IMR-90 (cell line): Measurements from ENCODE around the gene TTC21A. TPM values are rescaled to one million over a fixed set of nuclear protein-coding genes. Genes with fewer than 3 reads are reported as not detected.

Source experiments
- ATAC-seq: fragments of 200-7000 bp; cut with Tn5 transposase; 2 replicates; pipeline ENCODE4 v1.9.1; 2020; ENCODE audit warnings: low read depth, mild to moderate bottlenecking, moderate library complexity
- BruUV-seq: library from RNA; stranded (reverse); fragments of 400-500 nt; replicated peaks from 2 replicates; lab custom pipeline; 2021; lab: Mats Ljungman, UMichigan
- CTCF ChIA-PET: fragments of 300-600 bp; formaldehyde crosslinking; extraction: SDS; loops from one replicate; lab custom pipeline; 2021; ENCODE audit warnings: antibody characterized with exemption; lab: Yijun Ruan, JAX
- POLR2A ChIA-PET: fragments of 300-600 bp; sonication (Branson Sonifier 250); formaldehyde crosslinking; loops from one replicate; lab custom pipeline; 2022; ENCODE audit warnings: antibody characterized with exemption; ENCODE audit not compliant: unreplicated experiment; lab: Charles Lee
- DNase-seq: peaks from one replicate; pipeline ENCODE4 v3.0.0; 2013
- H2AFZ ChIP-seq: replicated peaks from 2 replicates; pipeline ENCODE3; 2013; ENCODE audit warnings: low read length, mild to moderate bottlenecking; ENCODE audit not compliant: poor library complexity
- H2AK5ac ChIP-seq: 2 replicates; pipeline ENCODE4 v1.6.1; 2013; ENCODE audit warnings: low read depth, low read length, inconsistent platforms
- H2AK9ac ChIP-seq: replicated peaks from 2 replicates; pipeline ENCODE3; 2013; ENCODE audit warnings: mild to moderate bottlenecking, low read depth, low read length, moderate library complexity; ENCODE audit not compliant: poor library complexity
- H2BK120ac ChIP-seq: 2 replicates; pipeline ENCODE4 v1.6.1; 2013; ENCODE audit warnings: low read depth, low read length, inconsistent platforms
- H2BK15ac ChIP-seq: 3 replicates; pipeline ENCODE4 v1.6.1; 2013; ENCODE audit warnings: low read depth, low read length, inconsistent platforms
- H2BK20ac ChIP-seq: 2 replicates; pipeline ENCODE4 v1.6.1; 2013; ENCODE audit warnings: low read depth, mild to moderate bottlenecking, inconsistent platforms, low read length, moderate library complexity
- H2BK5ac ChIP-seq: 2 replicates; pipeline ENCODE4 v1.6.1; 2013; ENCODE audit warnings: mild to moderate bottlenecking, low read depth, low read length, inconsistent platforms; ENCODE audit not compliant: poor library complexity, severe bottlenecking
- H3K14ac ChIP-seq: replicated peaks from 2 replicates; pipeline ENCODE4 v1.6.1; 2013; ENCODE audit warnings: low read depth, low read length, inconsistent platforms
- H3K18ac ChIP-seq: 2 replicates; pipeline ENCODE4 v1.6.1; 2013; ENCODE audit warnings: low read depth, low read length, control low read depth
- H3K23ac ChIP-seq: 2 replicates; pipeline ENCODE4 v1.6.1; 2013; ENCODE audit warnings: low read depth, low read length, inconsistent platforms
- H3K27ac ChIP-seq: 2 replicates; pipeline ENCODE4 v1.5.1; 2013; ENCODE audit warnings: mild to moderate bottlenecking, control low read depth, low read length; ENCODE audit not compliant: insufficient read depth
- H3K27me3 ChIP-seq: 2 replicates; pipeline ENCODE4 v1.6.1; 2013; ENCODE audit warnings: low read length; ENCODE audit not compliant: control insufficient read depth, insufficient read depth
- H3K36me3 ChIP-seq: 2 replicates; pipeline ENCODE4 v1.6.1; 2013; ENCODE audit warnings: low read length, mixed read lengths; ENCODE audit not compliant: control insufficient read depth, insufficient read depth
- H3K4ac ChIP-seq: 2 replicates; pipeline ENCODE4 v1.6.1; 2013; ENCODE audit warnings: low read depth, low read length, inconsistent platforms
- H3K4me1 ChIP-seq: 2 replicates; pipeline ENCODE4 v1.6.1; 2013; ENCODE audit warnings: low read length, mixed read lengths; ENCODE audit not compliant: control insufficient read depth, insufficient read depth
- H3K4me2 ChIP-seq: 2 replicates; pipeline ENCODE4 v1.6.1; 2013; ENCODE audit warnings: low read depth, mild to moderate bottlenecking, control low read depth, low read length, moderate library complexity
- H3K4me3 ChIP-seq: 2 replicates; pipeline ENCODE4 v1.5.1; 2013; ENCODE audit warnings: low read depth, mild to moderate bottlenecking, control low read depth, low read length, moderate library complexity; ENCODE audit not compliant: insufficient read depth
- H3K56ac ChIP-seq: 2 replicates; pipeline ENCODE4 v1.6.1; 2013; ENCODE audit warnings: low read length, inconsistent platforms; ENCODE audit not compliant: insufficient read depth; ENCODE audit errors: extremely low read depth
- H3K79me1 ChIP-seq, 2 experiments: 2 replicates each; pipeline ENCODE4 v1.6.1; 2013; ENCODE audit warnings: low read length in 2 of 2, inconsistent platforms in 1 of 2, low read depth in 1 of 2
- H3K9ac ChIP-seq: 2 replicates; pipeline ENCODE4 v1.6.1; 2013; ENCODE audit warnings: low read depth, low read length, control low read depth
- H3K9me1 ChIP-seq: 2 replicates; pipeline ENCODE4 v1.6.1; 2013; ENCODE audit warnings: low read length, inconsistent platforms; ENCODE audit not compliant: insufficient read depth
- H3K9me3 ChIP-seq: 2 replicates; pipeline ENCODE4 v1.6.1; 2013; ENCODE audit warnings: low read length; ENCODE audit not compliant: control insufficient read depth, insufficient read depth
- H4K20me1 ChIP-seq: 2 replicates; pipeline ENCODE4 v1.6.1; 2013; ENCODE audit warnings: low read length, inconsistent platforms; ENCODE audit not compliant: insufficient read depth
- H4K5ac ChIP-seq: 2 replicates; pipeline ENCODE4 v1.6.1; 2013; ENCODE audit warnings: mild to moderate bottlenecking, low read depth, low read length, control low read depth
- H4K8ac ChIP-seq, 2 experiments: 2 replicates each; pipeline ENCODE4 v1.6.1; 2013; ENCODE audit warnings: low read depth in 2 of 2, low read length in 2 of 2, control low read depth in 1 of 2, inconsistent platforms in 1 of 2
- H4K91ac ChIP-seq: 2 replicates; pipeline ENCODE4 v1.6.1; 2013; ENCODE audit warnings: low read depth, low read length, inconsistent platforms; ENCODE audit not compliant: insufficient read depth
- CEBPB ChIP-seq: IDR thresholded peaks from 2 replicates; pipeline ENCODE4 v1.6.1; 2012; ENCODE audit warnings: low read depth, low read length, improper control_type of control experiment
- CTCF ChIP-seq: conservative IDR thresholded peaks from 2 replicates; pipeline ENCODE4 v1.5.1; 2012; ENCODE audit warnings: mild to moderate bottlenecking, low read depth, low read length, improper control_type of control experiment
- POLR2A ChIP-seq: IDR thresholded peaks from 2 replicates; pipeline ENCODE4 v1.6.1; 2012; ENCODE audit warnings: mild to moderate bottlenecking, low read depth, low read length
- WGBS, 2 experiments: methylation state at CpG; one replicate each; pipeline versions ENCODE4 v1.1.5 to v1.1.7; 2013; ENCODE audit warnings: missing lambda C conversion rate in 2 of 2; ENCODE audit not compliant: insufficient read length in 1 of 2; ENCODE audit errors: extremely low coverage in 2 of 2; 5-methylcytosine and 5-hydroxymethylcytosine counted together
- dilution Hi-C: fragments of 300-500 bp; cut with HindIII; formaldehyde crosslinking; loops from one replicate; pipeline ENCODE4 v1.14.3; 2018; ENCODE audit warnings: low sequenced_read_pairs; ENCODE audit not compliant: unreplicated experiment
- in situ Hi-C: fragments of 300-500 bp; cut with MboI; formaldehyde crosslinking; loops from 3 replicates; pipeline ENCODE4 v1.14.3; 2019; ENCODE audit warnings: low sequenced_read_pairs, inconsistent platforms, mixed read lengths
- intact Hi-C: fragments of 100-400 bp; cut with micrococcal nuclease; formaldehyde crosslinking; loops from 2 replicates; pipeline ENCODE4 v1.10.0; 2022
- polyA plus RNA-seq, 3 experiments: library from polyadenylated mRNA; depleted of rRNA; stranded (reverse); fragments of >200 nt; gene quantifications; 2 replicates each; pipeline ENCODE4 v1.2.3, GENCODE V29; 2012; ENCODE audit warnings: low replicate concordance in 1 of 3
- total RNA-seq: library from RNA; depleted of rRNA; stranded (reverse); fragments of >200 nt; gene quantifications from 2 replicates; pipeline ENCODE4 v1.2.3, GENCODE V29; 2012

TTC21A gene
- total and polyA plus RNA-seq, 2 of the 4 experiments (the other 2 are of a cell fraction), result 0.90 to 1.8 TPM

- Histone ChIP-seq H2AFZ (no peak overlapping the region), H2BK20ac (no peak overlapping the region), H3K4ac (no peak overlapping the region), H2BK5ac (no peak overlapping the region), H2AK5ac (no peak overlapping the region), H3K36me3 (no peaks in the 10 kb centered on the region), H3K56ac (no peak overlapping the region), H4K20me1 (peaks cover 24% of the 10 kb centered on the region), H2AK9ac (no peak overlapping the region), H3K18ac (no peak overlapping the region), H3K4me1 (peaks cover 5% of the 10 kb centered on the region), H3K4me3 (no peak overlapping the region), H3K27ac (no peak overlapping the region), H3K79me1 (peaks cover 0 to 17% of the 10 kb centered on the region in 2 experiments; a peak in 3 of 4 replicates), H3K9me1 (peaks cover 10% of the 10 kb centered on the region; the same call in 1 of the 2 replicates), H4K91ac (no peak overlapping the region), H3K23ac (no peak overlapping the region), H3K14ac (no peak overlapping the region), H4K5ac (no peak overlapping the region), H2BK120ac (no peak overlapping the region), H3K9me3 (no peaks in the 10 kb centered on the region), H3K4me2 (no peak overlapping the region), H4K8ac (no peak overlapping the region), H2BK15ac (no peak overlapping the region), H3K27me3 (no peaks in the 10 kb centered on the region), H3K9ac (no peak overlapping the region)
- TF ChIP-seq CEBPB (peak; percentile 49), CTCF (no peak), POLR2A (peak; percentile 47; the same call in 1 of the 2 replicates)
- no peak for ATAC-seq
- ChIA-PET POLR2A (no interaction called here), CTCF (no interaction called here)
- in situ Hi-C loops, result no loop called here
- intact Hi-C loops, result no loop called here
- no TSS peak for BruUV-seq
- WGBS, 2 experiments, result 78% methylated on average over 6 of the region's 8 CpGs; no CpG with 5 or more reads in 1 of the 2 experiments
- dilution Hi-C loops, result no loop called here
- DNase-seq, result no peak
Observed at GRCh38 chr3:39135170-39135805, 27.8 kb downstream of the TTC21A start.
